Neural progenitor cell (in vitro differentiated cells): ENCODE results near the gene TET2. TPM values are rescaled to one million over a fixed set of nuclear protein-coding genes. Genes with fewer than 3 reads are reported as not detected.

ENCODE experiments used
- DNase-seq: peaks from one replicate; pipeline ENCODE4 v3.0.0-alpha.2; 2016; ENCODE audit warnings: low spot score
- H2AFZ ChIP-seq: fragments of 200-600 bp; sonication (generic); replicated peaks from 2 replicates; pipeline ENCODE4 v1.6.1; 2016; ENCODE audit warnings: antibody characterized with exemption
- H3F3A ChIP-seq: fragments of 200-600 bp; sonication (generic); 2 replicates; pipeline ENCODE4 v1.6.1; 2016; ENCODE audit warnings: antibody characterized with exemption, low read depth
- H3K27ac ChIP-seq: fragments of 200-600 bp; sonication (generic); 2 replicates; pipeline ENCODE4 v1.5.1; 2016; ENCODE audit warnings: mild to moderate bottlenecking
- H3K27me3 ChIP-seq: fragments of 200-600 bp; sonication (generic); 2 replicates; pipeline ENCODE4 v1.6.1; 2016; ENCODE audit warnings: mild to moderate bottlenecking, moderate library complexity
- H3K36me3 ChIP-seq: fragments of 200-600 bp; sonication (generic); 2 replicates; pipeline ENCODE4 v1.5.1; 2016
- H3K4me1 ChIP-seq: fragments of 200-600 bp; sonication (generic); 2 replicates; pipeline ENCODE4 v1.6.1; 2016; ENCODE audit warnings: mixed run types
- H3K4me2 ChIP-seq: fragments of 200-600 bp; sonication (generic); 2 replicates; pipeline ENCODE4 v1.6.1; 2016
- H3K4me3 ChIP-seq: fragments of 200-600 bp; sonication (generic); 2 replicates; pipeline ENCODE4 v1.5.1; 2016
- H3K79me2 ChIP-seq: fragments of 200-600 bp; sonication (generic); 2 replicates; pipeline ENCODE4 v1.6.1; 2016; ENCODE audit warnings: low read depth
- H3K9ac ChIP-seq: fragments of 200-600 bp; sonication (generic); 2 replicates; pipeline ENCODE4 v1.6.1; 2016
- H3K9me3 ChIP-seq: fragments of 200-600 bp; sonication (generic); 2 replicates; pipeline ENCODE4 v1.5.1; 2016; ENCODE audit warnings: low read depth
- H4K20me1 ChIP-seq: fragments of 200-600 bp; sonication (generic); 2 replicates; pipeline ENCODE4 v1.6.1; 2016; ENCODE audit warnings: low read depth
- H3K27ac Mint-ChIP-seq: 3 replicates; pipeline ENCODE4 v1.8.0; 2021; ENCODE audit warnings: mixed read lengths
- H3K27me3 Mint-ChIP-seq: 2 replicates; pipeline ENCODE4 v1.8.0; 2022; ENCODE audit warnings: low read depth, mild to moderate bottlenecking, inconsistent platforms, moderate library complexity, mixed read lengths; ENCODE audit not compliant: insufficient read depth
- H3K36me3 Mint-ChIP-seq: 3 replicates; pipeline ENCODE4 v1.8.0; 2021; ENCODE audit warnings: mixed read lengths
- H3K4me1 Mint-ChIP-seq: 3 replicates; pipeline ENCODE4 v1.8.0; 2021; ENCODE audit warnings: mixed read lengths
- H3K4me3 Mint-ChIP-seq: 3 replicates; pipeline ENCODE4 v1.8.0; 2021; ENCODE audit warnings: mild to moderate bottlenecking, moderate library complexity, mixed read lengths
- H3K9me3 Mint-ChIP-seq: 3 replicates; pipeline ENCODE4 v1.8.0; 2020; ENCODE audit warnings: mixed read lengths
- CTCF ChIP-seq: fragments of 200-600 bp; sonication (generic); IDR thresholded peaks from 2 replicates; pipeline ENCODE4 v1.5.1; 2017; ENCODE audit warnings: antibody characterized with exemption, mild to moderate bottlenecking
- EZH2 ChIP-seq: fragments of 200-600 bp; sonication (generic); IDR thresholded peaks from 2 replicates; pipeline ENCODE4 v1.6.1; 2017; ENCODE audit warnings: antibody characterized with exemption, mild to moderate bottlenecking, moderate library complexity
- EZH2phosphoT487 ChIP-seq: fragments of 200-600 bp; sonication (generic); IDR thresholded peaks from 2 replicates; pipeline ENCODE4 v1.6.1; 2017; ENCODE audit warnings: antibody characterized with exemption
- total RNA-seq: library from RNA; depleted of rRNA; stranded (reverse); fragments of >200 nt; gene quantifications from 2 replicates; pipeline ENCODE4 v1.2.3, GENCODE V29; 2015; ENCODE audit warnings: low replicate concordance

TET2 gene
- total RNA-seq, 1 donor from 2014 or later, result 17.0 TPM

GRCh38 chr4:105158837-105159236 lies 12.2 kb downstream of the TET2 start:
- H3K27me3 ChIP-seq, result peaks cover 56% of the 10 kb centered on the region
- TF ChIP-seq EZH2, result no peak
- no peak for TF ChIP-seq CTCF
- no peak for TF ChIP-seq EZH2phosphoT487
- DNase-seq, result peak; percentile 50
- Mint-ChIP-seq H3K4me1 (peaks cover 3% of the 10 kb centered on the region), H3K27ac (no peak overlapping the region), H3K9me3 (peaks cover 8% of the 10 kb centered on the region), H3K4me3 (no peak overlapping the region), H3K27me3 (no peaks in the 10 kb centered on the region), H3K36me3 (peaks cover 22% of the 10 kb centered on the region)
- no peaks in the 10 kb centered on the region for H3K36me3 ChIP-seq
- H4K20me1 ChIP-seq, result peaks cover 71% of the 10 kb centered on the region
- H3K9me3 ChIP-seq, result no peaks in the 10 kb centered on the region
- H3K4me1 ChIP-seq, result no peaks in the 10 kb centered on the region
- H3K4me3 ChIP-seq, result no peak overlapping the region
- no peak overlapping the region for H2AFZ ChIP-seq
- peak overlapping the region; percentile 36 for H3K4me2 ChIP-seq
- no peak overlapping the region for H3K9ac ChIP-seq
- peaks cover 15% of the 10 kb centered on the region for H3F3A ChIP-seq
- H3K79me2 ChIP-seq, result peaks cover 35% of the 10 kb centered on the region
- H3K27ac ChIP-seq, result no peak overlapping the region

GRCh38 chr4:105162123-105162796 lies 15.6 kb downstream of the TET2 start:
- DNase-seq, result no peak
- peaks cover 18% of the 10 kb centered on the region for H3K79me2 ChIP-seq
- no peak overlapping the region for H3K27ac ChIP-seq
- H3K9me3 ChIP-seq, result no peaks in the 10 kb centered on the region
- Mint-ChIP-seq H3K4me1 (peaks cover 3% of the 10 kb centered on the region), H3K9me3 (peaks cover 5% of the 10 kb centered on the region), H3K36me3 (peaks cover 14% of the 10 kb centered on the region), H3K4me3 (no peak overlapping the region), H3K27ac (no peak overlapping the region), H3K27me3 (no peaks in the 10 kb centered on the region)
- no peak for TF ChIP-seq CTCF
- no peak overlapping the region for H3K9ac ChIP-seq
- no peak overlapping the region for H2AFZ ChIP-seq
- no peak overlapping the region for H3K4me3 ChIP-seq
- H3K36me3 ChIP-seq, result no peaks in the 10 kb centered on the region
- H3K4me2 ChIP-seq, result no peak overlapping the region
- peaks cover 51% of the 10 kb centered on the region for H4K20me1 ChIP-seq
- peaks cover 15% of the 10 kb centered on the region for H3F3A ChIP-seq
- peaks cover 52% of the 10 kb centered on the region for H3K27me3 ChIP-seq
- no peaks in the 10 kb centered on the region for H3K4me1 ChIP-seq

GRCh38 chr4:105164548-105164947 lies 17.9 kb downstream of the TET2 start:
- TF ChIP-seq EZH2 (no peak), CTCF (no peak), EZH2phosphoT487 (no peak)
- Histone ChIP-seq H2AFZ (no peak overlapping the region), H3K4me2 (no peak overlapping the region), H3K9me3 (no peaks in the 10 kb centered on the region), H3K9ac (no peak overlapping the region), H3K27ac (no peak overlapping the region), H3K36me3 (no peaks in the 10 kb centered on the region), H3K79me2 (peaks cover 9% of the 10 kb centered on the region), H3K27me3 (peaks cover 29% of the 10 kb centered on the region), H3K4me3 (no peak overlapping the region), H3K4me1 (no peaks in the 10 kb centered on the region), H4K20me1 (peaks cover 28% of the 10 kb centered on the region), H3F3A (peaks cover under 1% of the 10 kb centered on the region)
- peaks cover 18% of the 10 kb centered on the region for H3K9me3 Mint-ChIP-seq
- H3K36me3 Mint-ChIP-seq, result peaks cover 28% of the 10 kb centered on the region
- no peaks in the 10 kb centered on the region for H3K27me3 Mint-ChIP-seq
- H3K27ac Mint-ChIP-seq, result no peak overlapping the region
- H3K4me1 Mint-ChIP-seq, result peaks cover 3% of the 10 kb centered on the region
- DNase-seq, result no peak
- no peak overlapping the region for H3K4me3 Mint-ChIP-seq
